Testis (tissue), 3 donors: ENCODE results near the gene PCDHB5. TPM values are rescaled to one million over a fixed set of nuclear protein-coding genes. Genes with fewer than 3 reads are reported as not detected.
"Not testable (repeated sequence)": the region's sequence is repeated elsewhere in the genome, so short reads cannot be mapped to it uniquely, and the experiment has no call there.

Source experiments
- DNase-seq: peaks from one replicate; pipeline ENCODE4 v3.0.0-alpha.2; 2019
- H3K27ac ChIP-seq, 2 donors: fragments of 200-600 bp; sonication (generic); one replicate each; pipeline ENCODE4 v1.5.1; 2019
- H3K27me3 ChIP-seq: fragments of 200-600 bp; sonication (generic); one replicate; pipeline ENCODE4 v1.5.1; 2019
- H3K36me3 ChIP-seq: fragments of 200-600 bp; sonication (generic); one replicate; pipeline ENCODE4 v1.5.1; 2017; ENCODE audit warnings: low read depth; ENCODE audit errors: missing control alignments
- H3K4me1 ChIP-seq: fragments of 200-600 bp; sonication (generic); one replicate; pipeline ENCODE4 v1.5.1; 2019
- H3K4me3 ChIP-seq, 2 donors: fragments of 200-600 bp; sonication (generic); one replicate each; pipeline ENCODE4 v1.5.1; 2017 to 2019
- H3K9me3 ChIP-seq: fragments of 200-600 bp; sonication (generic); one replicate; pipeline ENCODE4 v1.5.1; 2017
- CTCF ChIP-seq, 3 experiments: fragments of 450-650 bp in 2 of 3; fragments of 200-600 bp in 1 of 3; sonication (generic) in 1 of 3; IDR thresholded peaks; one replicate each; pipeline ENCODE4 v1.5.1; 2016 to 2019; ENCODE audit warnings: antibody characterized with exemption in 3 of 3, mild to moderate bottlenecking in 2 of 3, moderate library complexity in 1 of 3
- POLR2A ChIP-seq: fragments of 450-650 bp; IDR thresholded peaks from one replicate; pipeline ENCODE4 v1.6.1; 2017; ENCODE audit warnings: antibody characterized with exemption, mild to moderate bottlenecking, moderate library complexity
- WGBS, 2 donors: methylation state at CpG; one replicate each; pipeline ENCODE4 v1.1.5; 2018; 5-methylcytosine and 5-hydroxymethylcytosine counted together
- intact Hi-C: fragments of 100-400 bp; cut with DNase I; formaldehyde crosslinking; loops from one replicate; pipeline ENCODE4 v1.15.1; 2023; ENCODE audit warnings: low total_unique reads
- polyA plus RNA-seq: library from polyadenylated mRNA; stranded (reverse); fragments of 350-450 nt; fragmentation: Illumina TruSeq; extraction: RNeasy Lipid Tissue Mini Kit (QIAGEN cat#74804); gene quantifications from one replicate; pipeline ENCODE4 v1.2.3, GENCODE V29; 2014; ENCODE audit warnings: low read depth, low replicate concordance; ENCODE audit not compliant: insufficient read depth
- total RNA-seq, 2 donors: library from RNA; depleted of rRNA; stranded (reverse); fragments of >200 nt; gene quantifications; one replicate each; pipeline ENCODE4 v1.2.3, GENCODE V29; 2016

The PCDHB5 gene
- total and polyA plus RNA-seq, 3 donors from 2014 or later, result 5.5 to 11.7 (median 10.5) TPM

- H3K36me3 ChIP-seq, result no peaks in the 10 kb centered on the region
- TF ChIP-seq POLR2A (no peak), CTCF (IDR thresholded peaks at IDR 0.05) (peak; percentile 33 to 58 (median 41))
- DNase-seq, result peak; percentile 84
- 15 to 22% methylated on average over 19 of the region's 19 CpGs for WGBS, 2 donors
- H3K9me3 ChIP-seq, result no peaks in the 10 kb centered on the region
- peak within 1 kb of the TSS; percentile 29 to 53 for H3K4me3 ChIP-seq
- no peak within 1 kb of the TSS for H3K27ac ChIP-seq
- no peaks in the 10 kb centered on the region for H3K4me1 ChIP-seq
- intact Hi-C loops, result no loop called here
- no peaks in the 10 kb centered on the region for H3K27me3 ChIP-seq
Observed at GRCh38 chr5:141100243-141100805, 34.7 kb upstream of the PCDHB5 start, which contains the start of gene PCDHB3. PCDHB3 (plus strand) TSS chr5:141100473; CDS start chr5:141100650, 177 bp downstream.

- no peak for DNase-seq
- TF ChIP-seq POLR2A (no peak), CTCF (IDR thresholded peaks at IDR 0.05) (no peak)
- 26 to 61% methylated on average over 20 of the region's 20 CpGs for WGBS, 2 donors
- Histone ChIP-seq H3K27me3 (no peaks in the 10 kb centered on the region), H3K9me3 (no peaks in the 10 kb centered on the region), H3K36me3 (no peaks in the 10 kb centered on the region), H3K27ac (no peak overlapping the region), H3K4me3 (peak overlapping the region; percentile 29 to 53), H3K4me1 (no peaks in the 10 kb centered on the region)
- intact Hi-C loops, result no loop called here
Observed at GRCh38 chr5:141101059-141101458, 33.9 kb upstream of the PCDHB5 start.

GRCh38 chr5:141102070-141102469 is 32.9 kb upstream of the PCDHB5 start:
- H3K27ac ChIP-seq, intact Hi-C loops, H3K27me3 ChIP-seq, H3K9me3 ChIP-seq, H3K36me3 ChIP-seq, DNase-seq, H3K4me1 ChIP-seq: not testable (repeated sequence)
- peak overlapping the region in 1 of 2 donors; percentile 53 for H3K4me3 ChIP-seq
- 31 to 35% methylated on average over 9 to 10 of the region's 39 CpGs for WGBS, 2 donors

GRCh38 chr5:141102471-141102870 is 32.5 kb upstream of the PCDHB5 start:
- H3K27me3 ChIP-seq, H3K9me3 ChIP-seq, H3K27ac ChIP-seq, H3K4me1 ChIP-seq, intact Hi-C loops, DNase-seq, H3K36me3 ChIP-seq: not testable (repeated sequence)
- peak overlapping the region in 1 of 2 donors; percentile 53 for H3K4me3 ChIP-seq
- 30% methylated on average over 18 of the region's 38 CpGs; no CpG with 5 or more reads in 1 of the 2 donors for WGBS, 2 donors

GRCh38 chr5:141105350-141105749 is 29.7 kb upstream of the PCDHB5 start:
- 71 to 84% methylated on average over 2 of the region's 2 CpGs for WGBS, 2 donors
- H3K27ac ChIP-seq, result no peak overlapping the region
- no peak overlapping the region for H3K4me3 ChIP-seq
- no peaks in the 10 kb centered on the region for H3K4me1 ChIP-seq
- no peak for DNase-seq
- no peaks in the 10 kb centered on the region for H3K36me3 ChIP-seq
- intact Hi-C loops, result no loop called here
- TF ChIP-seq POLR2A, result no peak
- TF ChIP-seq CTCF (IDR thresholded peaks at IDR 0.05), result no peak
- H3K9me3 ChIP-seq, result no peaks in the 10 kb centered on the region
- no peaks in the 10 kb centered on the region for H3K27me3 ChIP-seq

- Histone ChIP-seq H3K4me3 (no peak overlapping the region), H3K4me1 (no peaks in the 10 kb centered on the region), H3K27me3 (no peaks in the 10 kb centered on the region), H3K27ac (no peak overlapping the region), H3K9me3 (no peaks in the 10 kb centered on the region), H3K36me3 (no peaks in the 10 kb centered on the region)
- no peak for TF ChIP-seq CTCF (IDR thresholded peaks at IDR 0.05)
- no peak for TF ChIP-seq POLR2A
- intact Hi-C loops, result no loop called here
- WGBS, 2 donors, result 44 to 72% methylated on average over 2 of the region's 2 CpGs
- no peak for DNase-seq
Observed at GRCh38 chr5:141119250-141119649, 15.8 kb upstream of the PCDHB5 start.
